HepG2 (cell line): ENCODE results near the gene CYB5B. TPM values are rescaled to one million over a fixed set of nuclear protein-coding genes. Genes with fewer than 3 reads are reported as not detected.
A peak's percentile ranks its signal among the peaks of the same experiment; 100 is the strongest.

ENCODE experiments used
- ATAC-seq: fragments of 200-7000 bp; cut with Tn5 transposase; 3 replicates; pipeline ENCODE4 v1.9.1; 2020; ENCODE audit warnings: mild to moderate bottlenecking, moderate library complexity
- BruUV-seq: library from RNA; stranded (reverse); fragments of 400-500 nt; replicated peaks from 2 replicates; lab custom pipeline; 2021; lab: Mats Ljungman, UMichigan
- CTCF ChIA-PET: fragments of 300-600 bp; formaldehyde crosslinking; extraction: SDS; loops from one replicate; lab custom pipeline; 2021; ENCODE audit warnings: low total read pairs, inconsistent platforms, low intra/inter-chr PET ratio; lab: Yijun Ruan, JAX
- POLR2A ChIA-PET: fragments of 350-600 bp; sonication (Branson Sonifier 250); formaldehyde crosslinking; loops from one replicate; lab custom pipeline; 2020; ENCODE audit warnings: antibody characterized with exemption, inconsistent platforms; lab: Yijun Ruan, JAX
- DNase-seq: peaks from one replicate; pipeline ENCODE4 v3.0.0-alpha.2; 2015; ENCODE audit warnings: low spot score
- FAIRE-seq: peaks from 3 replicates; lab custom pipeline; 2011; peaks lifted over from hg19 to GRCh38; lab: Jason Lieb, UNC
- H2AFZ ChIP-seq: one replicate; pipeline ENCODE4 v1.6.1; 2011; ENCODE audit warnings: low read length, inconsistent platforms
- H3K27ac ChIP-seq: fragments of 300-600 bp; 3 replicates; pipeline ENCODE4 v1.8.0; 2011; ENCODE audit warnings: mixed run types, mild to moderate bottlenecking, mixed read lengths, low read length, inconsistent platforms; ENCODE audit not compliant: insufficient read depth; ENCODE audit errors: extremely low read length
- H3K27me3 ChIP-seq, 2 experiments: fragments of 200-600 bp in 1 of 2; 2 replicates in 1 of 2; 3 replicates in 1 of 2; pipeline versions ENCODE4 v1.6.0 to v1.8.0; 2011; ENCODE audit warnings: low read length in 2 of 2, mild to moderate bottlenecking in 2 of 2, moderate library complexity in 2 of 2, inconsistent platforms in 1 of 2; ENCODE audit not compliant: insufficient read depth in 2 of 2, control insufficient read depth in 1 of 2
- H3K36me3 ChIP-seq, 2 experiments: fragments of 200-600 bp in 1 of 2; replicated peaks in 1 of 2; 2 replicates in 1 of 2; 3 replicates in 1 of 2; pipeline versions ENCODE4 v1.5.1 to v1.8.0; 2011; ENCODE audit warnings: low read length in 2 of 2, inconsistent platforms in 1 of 2; ENCODE audit not compliant: insufficient read depth in 2 of 2, control insufficient read depth in 1 of 2
- H3K4me1 ChIP-seq: 2 replicates; pipeline ENCODE4 v1.5.1; 2012; ENCODE audit warnings: low read length, inconsistent platforms; ENCODE audit not compliant: insufficient read depth
- H3K4me2 ChIP-seq: 2 replicates; pipeline ENCODE4 v1.6.0; 2011; ENCODE audit warnings: low read depth, low read length, inconsistent platforms
- H3K4me3 ChIP-seq, 3 experiments: fragments of 200-600 bp in 1 of 3; sonication (generic), shearing (Covaris generic) in 1 of 3; replicated peaks in 1 of 3; 2 replicates each; pipeline ENCODE4 v1.5.1; 2011 to 2016; ENCODE audit warnings: low read length in 3 of 3, inconsistent platforms in 2 of 3, low read depth in 2 of 3, mild to moderate bottlenecking in 2 of 3, control low read depth in 1 of 3, mixed read lengths in 1 of 3; ENCODE audit not compliant: insufficient read depth in 1 of 3
- H3K79me2 ChIP-seq: one replicate; pipeline ENCODE4 v1.6.1; 2011; ENCODE audit warnings: low read length, inconsistent platforms; ENCODE audit not compliant: insufficient read depth
- H3K9ac ChIP-seq: 2 replicates; pipeline ENCODE4 v1.6.0; 2011; ENCODE audit warnings: mild to moderate bottlenecking, low read depth, low read length, inconsistent platforms; ENCODE audit not compliant: insufficient read depth
- H3K9me3 ChIP-seq: 2 replicates; pipeline ENCODE4 v1.5.1; 2012; ENCODE audit warnings: mild to moderate bottlenecking, low read length
- H4K20me1 ChIP-seq: 2 replicates; pipeline ENCODE4 v1.6.0; 2011; ENCODE audit warnings: inconsistent platforms, mild to moderate bottlenecking, low read length, moderate library complexity; ENCODE audit not compliant: insufficient read depth
- BRCA1 ChIP-seq: sonication (generic); formaldehyde crosslinking; IDR thresholded peaks from 2 replicates; pipeline ENCODE4 v1.4.0; 2020; ENCODE audit warnings: missing genetic modification reagents
- GFI1 ChIP-seq: sonication (generic); formaldehyde crosslinking; IDR thresholded peaks from 2 replicates; pipeline ENCODE4 v1.5.0; 2020; ENCODE audit warnings: missing genetic modification reagents, mild to moderate bottlenecking, borderline replicate concordance
- KMT2A ChIP-seq: sonication (generic); formaldehyde crosslinking; IDR thresholded peaks from 2 replicates; pipeline ENCODE4 v1.4.0; 2020; ENCODE audit warnings: missing genetic modification reagents
- PHB2 ChIP-seq: fragments of 450-650 bp; IDR thresholded peaks from 2 replicates; pipeline ENCODE4 v1.6.1; 2018; ENCODE audit not compliant: partially characterized antibody
- RFX3 ChIP-seq: IDR thresholded peaks from 2 replicates; pipeline ENCODE4 v1.6.1; 2016; ENCODE audit warnings: missing biosample characterization, missing genetic modification reagents
- RORA ChIP-seq: sonication (generic); formaldehyde crosslinking; IDR thresholded peaks from 2 replicates; pipeline ENCODE4 v1.5.0; 2020; ENCODE audit warnings: mild to moderate bottlenecking, missing genetic modification reagents, moderate library complexity
- RXRB ChIP-seq: IDR thresholded peaks from 2 replicates; pipeline ENCODE4 v1.6.1; 2016; ENCODE audit warnings: borderline replicate concordance, missing genetic modification reagents, missing compliant biosample characterization
- SCMH1 ChIP-seq: sonication (generic); formaldehyde crosslinking; IDR thresholded peaks from 2 replicates; pipeline ENCODE4 v1.9.0; 2021; ENCODE audit warnings: missing genetic modification reagents, mild to moderate bottlenecking, borderline replicate concordance
- TAF15 ChIP-seq: fragments of 200-400 bp; formaldehyde crosslinking; IDR thresholded peaks from one replicate; pipeline ENCODE4 v1.6.1; 2018; ENCODE audit warnings: mild to moderate bottlenecking, low read depth, low read length; ENCODE audit not compliant: poor library complexity, severe bottlenecking
- TCF7 ChIP-seq: sonication (generic); IDR thresholded peaks from 2 replicates; pipeline ENCODE4 v1.6.1; 2016; ENCODE audit warnings: antibody characterized with exemption, low read depth
- WIZ ChIP-seq: sonication (generic); formaldehyde crosslinking; IDR thresholded peaks from 2 replicates; pipeline ENCODE4 v1.5.1; 2020; ENCODE audit warnings: mild to moderate bottlenecking, missing genetic modification reagents
- ZBTB7B ChIP-seq: sonication (generic); formaldehyde crosslinking; IDR thresholded peaks from 2 replicates; pipeline ENCODE4 v1.4.0; 2020; ENCODE audit warnings: missing genetic modification reagents
- ZMYM2 ChIP-seq: sonication (generic); formaldehyde crosslinking; IDR thresholded peaks from 2 replicates; pipeline ENCODE4 v1.8.0; 2022; ENCODE audit warnings: mild to moderate bottlenecking, missing genetic modification reagents
- ZNF101 ChIP-seq: sonication (generic); formaldehyde crosslinking; IDR thresholded peaks from 2 replicates; pipeline ENCODE4 v1.4.0; 2020; ENCODE audit warnings: mild to moderate bottlenecking, low read depth, missing genetic modification reagents, borderline replicate concordance
- ZNF180 ChIP-seq: sonication (generic); formaldehyde crosslinking; IDR thresholded peaks from 2 replicates; pipeline ENCODE4 v1.4.0; 2020; ENCODE audit warnings: low read depth, missing genetic modification reagents, borderline replicate concordance
- ZNF274 ChIP-seq: sonication (generic); formaldehyde crosslinking; IDR thresholded peaks from 2 replicates; pipeline ENCODE4 v1.5.1; 2020; ENCODE audit warnings: mild to moderate bottlenecking, missing genetic modification reagents
- ZNF3 ChIP-seq: IDR thresholded peaks from 2 replicates; pipeline ENCODE4 v1.7.0; 2017; ENCODE audit warnings: inconsistent platforms
- ZNF549 ChIP-seq: sonication (generic); formaldehyde crosslinking; IDR thresholded peaks from 2 replicates; pipeline ENCODE4 v1.5.0; 2020; ENCODE audit warnings: missing genetic modification reagents
- ZNF670 ChIP-seq: sonication (generic); formaldehyde crosslinking; IDR thresholded peaks from 2 replicates; pipeline ENCODE4 v1.8.0; 2022; ENCODE audit warnings: mild to moderate bottlenecking, missing genetic modification reagents, borderline replicate concordance
- ZNF672 ChIP-seq: sonication (generic); formaldehyde crosslinking; IDR thresholded peaks from 2 replicates; pipeline ENCODE4 v1.8.1; 2022; ENCODE audit warnings: missing genetic modification reagents
- ZNF687 ChIP-seq: sonication (generic); formaldehyde crosslinking; IDR thresholded peaks from 2 replicates; pipeline ENCODE4 v1.5.1; 2020; ENCODE audit warnings: mild to moderate bottlenecking, missing genetic modification reagents, moderate library complexity
- ZNF709 ChIP-seq: sonication (generic); formaldehyde crosslinking; IDR thresholded peaks from 2 replicates; pipeline ENCODE4 v1.5.0; 2020; ENCODE audit warnings: mild to moderate bottlenecking, missing genetic modification reagents
- WGBS: methylation state at CpG from one replicate; pipeline ENCODE4 v1.1.6; 2017; ENCODE audit warnings: low lambda C conversion rate; 5-methylcytosine and 5-hydroxymethylcytosine counted together
- in situ Hi-C: cut with HindIII; loops from 2 replicates; pipeline ENCODE4 v1.10.0; 2017; ENCODE audit warnings: low pct_unique_long_range_greater_than_20kb; ENCODE audit not compliant: extremely low pct_ligation_motif_present
- intact Hi-C: fragments of 100-400 bp; cut with micrococcal nuclease; formaldehyde crosslinking; loops from one replicate; pipeline ENCODE4 v1.10.0; 2022; ENCODE audit not compliant: unreplicated experiment
- polyA plus RNA-seq, 8 experiments: library from polyadenylated mRNA; depleted of rRNA in 3 of 8; stranded (reverse) in 7 of 8; unstranded in 1 of 8; fragments of >200 nt; fragmentation: Illumina TruSeq in 4 of 8; extraction: Trizol in 4 of 8; gene quantifications; 2 replicates each; pipeline versions ENCODE4 v1.2.1 to v1.2.3, GENCODE V29; 2011 to 2016; ENCODE audit warnings: low read depth in 4 of 8, missing spikeins in 1 of 8, mixed read lengths in 1 of 8; ENCODE audit not compliant: insufficient read depth in 1 of 8
- total RNA-seq, 5 experiments: library from RNA; depleted of rRNA; stranded (reverse); fragments of >200 nt; fragmentation: Illumina TruSeq; extraction: Trizol; gene quantifications; 2 replicates each; pipeline ENCODE4 v1.2.3, GENCODE V29; 2016; ENCODE audit warnings: low read depth in 1 of 5
- TF ChIP-seq, protein P1 (sequence below): IDR thresholded peaks from 2 replicates; pipeline ENCODE4 v1.6.1; 2018; ENCODE audit warnings: missing genetic modification reagents, mild to moderate bottlenecking, missing compliant biosample characterization

The CYB5B gene
- total and polyA plus RNA-seq, 2 of the 13 experiments (the other 11 are each of a cell fraction or from before 2014, with no cell fraction given) = 234 to 432 TPM

- WGBS = 0% methylated on average over 4 of the region's 4 CpGs
- Histone ChIP-seq H3K27me3 (no peaks in the 10 kb centered on the region), H3K4me3 (peak overlapping the region in 2 of 3 experiments; percentile 15 to 38; a peak in 3 of 6 replicates), H3K27ac (peak overlapping the region; percentile 73), H3K4me2 (peak overlapping the region; percentile 67), H3K4me1 (peaks cover 61% of the 10 kb centered on the region), H3K79me2 (no peaks in the 10 kb centered on the region), H3K9ac (peak overlapping the region; percentile 59), H2AFZ (peak overlapping the region; percentile 43), H3K9me3 (no peaks in the 10 kb centered on the region), H3K36me3 (no peaks in the 10 kb centered on the region), H4K20me1 (no peaks in the 10 kb centered on the region)
- peak; percentile 92 for ATAC-seq
- intact Hi-C loops (no loop called here), in situ Hi-C loops (no loop called here)
- CTCF ChIA-PET = no interaction called here
- POLR2A ChIA-PET = interaction anchor here (0.7 to 2.4 kb wide), 12 partner anchors 9 to 320 kb away, joined by 3 to 12 read pairs (median 4); no protein-coding TSS in a partner anchor
- BruUV-seq = no TSS peak
- DNase-seq = peak; percentile 94
- FAIRE-seq = peak; percentile 97
- TF ChIP-seq ZNF101 (no peak), ZNF549 (CRISPR knock-in tag) (no peak), ZNF670 (0 out of 2 replicates have a peak, but pooled peaks have one; percentile 74), GFI1 (peak; percentile 87), ZMYM2 (CRISPR knock-in tag) (peak; percentile 68; the same call in 1 of the 2 replicates), TAF15 (no peak), RXRB (CRISPR knock-in tag) (peak; percentile 89), KMT2A (CRISPR knock-in tag) (peak; percentile 85), TCF7 (peak; percentile 75), ZBTB7B (CRISPR knock-in tag) (peak; percentile 61; the same call in 1 of the 2 replicates), RFX3 (CRISPR knock-in tag) (no peak), BRCA1 (CRISPR knock-in tag) (no peak), ZNF687 (CRISPR knock-in tag) (no peak), ZNF3 (CRISPR knock-in tag) (no peak), RORA (CRISPR knock-in tag) (no peak), ZNF274 (CRISPR knock-in tag) (no peak), WIZ (CRISPR knock-in tag) (no peak), ZNF672 (CRISPR knock-in tag) (no peak), ZNF180 (CRISPR knock-in tag) (no peak), SCMH1 (CRISPR knock-in tag) (no peak), PHB2 (no peak), ZNF709 (CRISPR knock-in tag) (no peak)
- TF ChIP-seq, protein P1, sequence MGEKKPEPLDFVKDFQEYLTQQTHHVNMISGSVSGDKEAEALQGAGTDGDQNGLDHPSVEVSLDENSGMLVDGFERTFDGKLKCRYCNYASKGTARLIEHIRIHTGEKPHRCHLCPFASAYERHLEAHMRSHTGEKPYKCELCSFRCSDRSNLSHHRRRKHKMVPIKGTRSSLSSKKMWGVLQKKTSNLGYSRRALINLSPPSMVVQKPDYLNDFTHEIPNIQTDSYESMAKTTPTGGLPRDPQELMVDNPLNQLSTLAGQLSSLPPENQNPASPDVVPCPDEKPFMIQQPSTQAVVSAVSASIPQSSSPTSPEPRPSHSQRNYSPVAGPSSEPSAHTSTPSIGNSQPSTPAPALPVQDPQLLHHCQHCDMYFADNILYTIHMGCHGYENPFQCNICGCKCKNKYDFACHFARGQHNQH (CRISPR knock-in tag) = peak; percentile 87
Observed at GRCh38 chr16:69404275-69404805, 20.1 kb upstream of the CYB5B start.
